Loucy (cell line): ENCODE data around the gene TNNT3.

Experiments used
- H2AFZ ChIP-seq: fragments of 200-600 bp; sonication (generic); 2 replicates; pipeline ENCODE4 v1.6.0; 2016; ENCODE audit warnings: antibody characterized with exemption, mild to moderate bottlenecking, low read length, moderate library complexity
- H3F3A ChIP-seq: fragments of 200-600 bp; 2 replicates; pipeline ENCODE4 v1.6.0; 2016; ENCODE audit warnings: antibody characterized with exemption, low read depth, mild to moderate bottlenecking
- H3K27me3 ChIP-seq: fragments of 200-600 bp; sonication (generic); 2 replicates; pipeline ENCODE4 v1.6.1; 2014; ENCODE audit warnings: low read length, mild to moderate bottlenecking; ENCODE audit not compliant: insufficient read depth, poor library complexity, severe bottlenecking
- H3K36me3 ChIP-seq: fragments of 200-600 bp; sonication (generic); 2 replicates; pipeline ENCODE4 v1.6.1; 2016; ENCODE audit warnings: low read length; ENCODE audit not compliant: insufficient read depth
- H3K4me1 ChIP-seq: fragments of 200-600 bp; sonication (generic); 2 replicates; pipeline ENCODE4 v1.5.1; 2014; ENCODE audit warnings: low read length, mild to moderate bottlenecking; ENCODE audit not compliant: insufficient read depth, poor library complexity, severe bottlenecking
- H3K4me2 ChIP-seq: fragments of 200-600 bp; sonication (generic); 2 replicates; pipeline ENCODE4 v1.6.0; 2014; ENCODE audit warnings: antibody characterized with exemption, low read length, low read depth, mild to moderate bottlenecking; ENCODE audit not compliant: poor library complexity, severe bottlenecking
- H3K4me3 ChIP-seq: fragments of 200-600 bp; sonication (generic); 2 replicates; pipeline ENCODE4 v1.5.1; 2014; ENCODE audit warnings: low read length, mild to moderate bottlenecking, mixed read lengths; ENCODE audit not compliant: poor library complexity, severe bottlenecking
- H3K79me2 ChIP-seq: fragments of 200-600 bp; sonication (generic); 2 replicates; pipeline ENCODE4 v1.6.1; 2014; ENCODE audit warnings: low read length; ENCODE audit not compliant: insufficient read depth
- H3K9ac ChIP-seq: fragments of 200-600 bp; sonication (generic); 2 replicates; pipeline ENCODE4 v1.6.0; 2014; ENCODE audit warnings: mild to moderate bottlenecking, low read depth, low read length, moderate library complexity; ENCODE audit not compliant: poor library complexity, severe bottlenecking
- H3K9me2 ChIP-seq: fragments of 200-600 bp; sonication (generic); replicated peaks from 2 replicates; pipeline ENCODE4 v1.6.1; 2016; ENCODE audit warnings: low read depth, low read length, mixed read lengths
- H3K9me3 ChIP-seq: fragments of 200-600 bp; sonication (generic); 2 replicates; pipeline ENCODE4 v1.6.1; 2014; ENCODE audit warnings: mild to moderate bottlenecking, antibody characterized with exemption, low read length, low read depth; ENCODE audit not compliant: insufficient read depth
- H4K20me1 ChIP-seq: fragments of 200-600 bp; sonication (generic); 2 replicates; pipeline ENCODE4 v1.6.0; 2014; ENCODE audit warnings: antibody characterized with exemption, low read length, mild to moderate bottlenecking; ENCODE audit not compliant: insufficient read depth, poor library complexity, severe bottlenecking
- EZH2phosphoT487 ChIP-seq: fragments of 200-600 bp; IDR thresholded peaks from 2 replicates; pipeline ENCODE4 v1.6.1; 2018; ENCODE audit warnings: antibody characterized with exemption, mild to moderate bottlenecking, moderate library complexity, borderline replicate concordance
- TF ChIP-seq, protein P1 (sequence below): fragments of 200-600 bp; sonication (generic); conservative IDR thresholded peaks from 2 replicates; pipeline ENCODE4 v1.5.1; 2014; ENCODE audit warnings: mild to moderate bottlenecking, antibody characterized with exemption, low read length

The TNNT3 gene

DNA sequence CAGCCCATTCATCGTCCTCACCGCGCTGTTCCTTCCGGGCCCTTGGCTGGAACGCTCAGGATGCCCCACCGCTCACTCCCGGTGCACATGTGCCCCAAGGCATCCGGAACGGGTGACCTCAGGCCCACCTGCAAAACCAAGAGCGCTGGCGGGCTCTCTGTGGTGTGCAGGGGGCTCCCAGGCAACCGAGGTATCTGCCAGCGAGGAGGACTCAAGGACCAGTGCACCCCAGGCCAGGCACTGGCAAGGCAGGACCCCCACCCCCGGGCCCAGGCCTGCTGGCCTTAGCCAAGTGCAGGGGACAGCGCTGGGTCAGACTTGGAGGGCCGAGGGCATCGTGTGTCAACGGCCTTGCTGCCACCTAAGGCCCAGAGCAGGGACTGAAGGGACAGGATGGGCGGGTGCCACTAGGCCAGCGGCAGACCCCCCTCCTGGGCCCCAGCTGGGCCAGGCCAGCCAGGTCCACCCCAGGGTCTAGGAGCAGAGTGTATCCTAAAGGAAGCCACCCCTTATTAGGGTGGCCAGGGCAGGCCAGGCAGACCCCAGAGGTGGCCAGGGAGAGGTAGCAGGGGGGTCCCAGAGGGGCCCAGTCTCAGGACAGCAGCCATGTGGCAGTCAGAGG lies 8.5 kb downstream of the TNNT3 start:
- H3K4me2 ChIP-seq: no peak overlapping the region
- H3K9ac ChIP-seq: no peak overlapping the region
- no peaks in the 10 kb centered on the region for H3K9me2 ChIP-seq
- H3K79me2 ChIP-seq: no peaks in the 10 kb centered on the region
- no peak overlapping the region for H3K4me3 ChIP-seq
- no peaks in the 10 kb centered on the region for H3K27me3 ChIP-seq
- H3F3A ChIP-seq: no peaks in the 10 kb centered on the region
- no peaks in the 10 kb centered on the region for H3K36me3 ChIP-seq
- H2AFZ ChIP-seq: no peak overlapping the region
- TF ChIP-seq, protein P1, sequence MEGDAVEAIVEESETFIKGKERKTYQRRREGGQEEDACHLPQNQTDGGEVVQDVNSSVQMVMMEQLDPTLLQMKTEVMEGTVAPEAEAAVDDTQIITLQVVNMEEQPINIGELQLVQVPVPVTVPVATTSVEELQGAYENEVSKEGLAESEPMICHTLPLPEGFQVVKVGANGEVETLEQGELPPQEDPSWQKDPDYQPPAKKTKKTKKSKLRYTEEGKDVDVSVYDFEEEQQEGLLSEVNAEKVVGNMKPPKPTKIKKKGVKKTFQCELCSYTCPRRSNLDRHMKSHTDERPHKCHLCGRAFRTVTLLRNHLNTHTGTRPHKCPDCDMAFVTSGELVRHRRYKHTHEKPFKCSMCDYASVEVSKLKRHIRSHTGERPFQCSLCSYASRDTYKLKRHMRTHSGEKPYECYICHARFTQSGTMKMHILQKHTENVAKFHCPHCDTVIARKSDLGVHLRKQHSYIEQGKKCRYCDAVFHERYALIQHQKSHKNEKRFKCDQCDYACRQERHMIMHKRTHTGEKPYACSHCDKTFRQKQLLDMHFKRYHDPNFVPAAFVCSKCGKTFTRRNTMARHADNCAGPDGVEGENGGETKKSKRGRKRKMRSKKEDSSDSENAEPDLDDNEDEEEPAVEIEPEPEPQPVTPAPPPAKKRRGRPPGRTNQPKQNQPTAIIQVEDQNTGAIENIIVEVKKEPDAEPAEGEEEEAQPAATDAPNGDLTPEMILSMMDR: no peak
- no peak for TF ChIP-seq EZH2phosphoT487
- H4K20me1 ChIP-seq: no peaks in the 10 kb centered on the region
- H3K9me3 ChIP-seq: no peaks in the 10 kb centered on the region
- peaks cover 2% of the 10 kb centered on the region for H3K4me1 ChIP-seq

DNA sequence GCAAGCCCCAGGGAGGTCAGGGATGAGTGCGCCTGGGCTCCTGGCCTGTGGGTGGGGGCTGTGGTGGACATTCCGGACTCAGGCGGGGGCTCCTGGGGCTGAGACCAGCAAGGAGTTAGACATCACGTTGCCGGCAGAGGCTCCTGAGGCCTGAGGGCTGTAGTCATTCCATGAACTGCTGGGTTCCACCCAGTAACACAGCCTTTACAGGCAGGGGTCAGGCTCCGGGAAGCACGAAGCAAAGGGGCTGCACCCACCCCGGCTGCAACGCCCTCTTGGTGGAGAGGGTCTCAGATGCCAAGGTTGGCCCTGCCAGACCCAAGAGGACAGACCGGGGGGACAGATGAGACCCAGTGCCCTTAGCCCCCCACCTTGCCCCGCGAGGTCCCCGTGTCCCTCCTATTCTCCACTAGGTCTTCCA lies 9.0 kb downstream of the TNNT3 start:
- H3K9me3 ChIP-seq: no peaks in the 10 kb centered on the region
- H3K79me2 ChIP-seq: no peaks in the 10 kb centered on the region
- H3F3A ChIP-seq: no peaks in the 10 kb centered on the region
- no peaks in the 10 kb centered on the region for H3K27me3 ChIP-seq
- no peak overlapping the region for H3K4me3 ChIP-seq
- H3K9ac ChIP-seq: no peak overlapping the region
- no peaks in the 10 kb centered on the region for H3K4me1 ChIP-seq
- H3K36me3 ChIP-seq: no peaks in the 10 kb centered on the region
- no peak for TF ChIP-seq EZH2phosphoT487
- TF ChIP-seq, protein P1: no peak
- H2AFZ ChIP-seq: no peak overlapping the region
- H3K4me2 ChIP-seq: no peak overlapping the region
- no peaks in the 10 kb centered on the region for H3K9me2 ChIP-seq
- no peaks in the 10 kb centered on the region for H4K20me1 ChIP-seq

DNA sequence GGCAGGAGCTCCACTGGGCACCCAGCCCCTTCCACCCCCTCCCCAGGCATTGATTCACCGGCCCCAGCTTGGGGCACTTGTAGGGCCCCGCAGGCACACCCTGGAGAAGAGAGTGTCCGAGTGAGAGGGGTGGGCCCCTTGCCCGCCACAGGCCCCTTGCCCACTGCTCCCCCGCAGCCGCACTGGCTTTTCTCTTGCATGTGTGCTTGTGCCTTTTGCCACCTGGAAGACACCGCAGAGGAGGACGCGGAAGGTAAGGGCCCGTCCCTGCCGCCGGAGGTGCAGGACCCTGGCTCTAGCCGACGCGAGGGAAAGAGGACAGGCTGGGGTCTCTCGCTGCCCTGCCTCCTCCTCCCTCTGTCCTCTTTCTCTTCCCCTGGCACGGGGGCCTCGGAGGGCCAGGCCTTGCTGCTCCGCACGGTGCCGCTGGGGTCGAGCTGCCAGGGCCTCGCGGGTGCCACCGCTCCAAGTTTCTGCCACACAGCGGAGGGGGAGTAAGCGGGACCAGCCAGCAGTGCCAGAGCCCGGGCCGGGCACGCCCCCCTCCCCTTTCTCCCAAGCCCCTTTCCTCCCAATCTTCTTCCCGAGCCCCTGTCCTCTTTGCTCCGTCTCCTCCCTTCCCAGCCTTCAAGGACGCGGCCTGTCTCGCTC lies 9.5 kb downstream of the TNNT3 start:
- H3K27me3 ChIP-seq: no peaks in the 10 kb centered on the region
- H3K9ac ChIP-seq: no peak overlapping the region
- H3K79me2 ChIP-seq: no peaks in the 10 kb centered on the region
- no peak overlapping the region for H2AFZ ChIP-seq
- no peaks in the 10 kb centered on the region for H3F3A ChIP-seq
- H3K4me1 ChIP-seq: no peaks in the 10 kb centered on the region
- H3K36me3 ChIP-seq: no peaks in the 10 kb centered on the region
- no peaks in the 10 kb centered on the region for H4K20me1 ChIP-seq
- TF ChIP-seq EZH2phosphoT487: no peak
- no peaks in the 10 kb centered on the region for H3K9me2 ChIP-seq
- no peak overlapping the region for H3K4me3 ChIP-seq
- H3K4me2 ChIP-seq: no peak overlapping the region
- no peaks in the 10 kb centered on the region for H3K9me3 ChIP-seq
